Myocyte (in vitro differentiated cells): ENCODE results near the gene ADGRV1. TPM values are rescaled to one million over a fixed set of nuclear protein-coding genes. Genes with fewer than 3 reads are reported as not detected.
"Not testable (repeated sequence)": the region's sequence is repeated elsewhere in the genome, so short reads cannot be mapped to it uniquely, and the experiment has no call there.

Experiments
- DNase-seq: peaks from one replicate; pipeline ENCODE4 v3.0.0-alpha.2; 2012; ENCODE audit warnings: low read depth
- total RNA-seq: library from RNA; depleted of rRNA; stranded (reverse); fragments of >200 nt; gene quantifications from 2 replicates; pipeline ENCODE4 v1.2.3, GENCODE V29; 2014

The ADGRV1 gene
- total RNA-seq, 1 donor from 2014 or later = 3.9 TPM

DNA sequence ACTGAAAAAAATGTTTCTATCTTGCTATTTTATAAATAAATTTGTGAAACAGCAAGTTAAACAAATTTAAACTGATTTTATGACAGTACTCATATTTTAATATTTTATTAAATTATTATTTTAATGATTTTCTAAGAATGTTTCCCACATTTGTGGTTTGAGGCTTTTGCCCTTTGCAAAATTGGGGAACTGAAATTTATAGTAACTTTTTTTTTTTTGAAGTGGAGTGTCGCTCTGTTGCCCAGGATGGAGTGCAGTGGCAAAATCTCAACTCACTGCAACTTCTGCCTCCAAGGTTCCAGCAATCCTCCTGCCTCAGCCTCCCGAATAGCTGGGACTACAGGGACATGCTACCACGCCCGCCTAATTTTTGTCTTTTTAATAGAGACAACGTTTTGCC, 7.2 kb upstream of the ADGRV1 start:
- no peak for DNase-seq

DNA sequence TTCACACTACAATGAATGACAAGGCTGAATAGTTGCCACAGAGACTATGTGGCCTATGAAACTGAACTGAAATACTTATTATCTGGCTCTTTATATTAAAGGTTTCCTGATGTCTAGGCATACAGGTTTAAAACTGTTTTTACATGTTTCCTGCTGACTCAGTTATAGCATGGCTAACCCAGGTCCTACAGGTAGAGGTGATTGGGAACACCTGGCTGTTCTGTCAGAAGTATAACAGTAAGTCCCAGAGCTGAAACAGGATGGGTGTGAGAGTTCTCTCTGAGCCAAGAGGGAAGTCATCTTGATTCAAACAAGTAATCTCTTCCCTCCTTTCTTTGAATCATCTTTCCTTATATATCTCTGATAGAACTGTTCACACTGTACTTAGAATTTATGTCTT, 4.9 kb upstream of the ADGRV1 start:
- no peak for DNase-seq

DNA sequence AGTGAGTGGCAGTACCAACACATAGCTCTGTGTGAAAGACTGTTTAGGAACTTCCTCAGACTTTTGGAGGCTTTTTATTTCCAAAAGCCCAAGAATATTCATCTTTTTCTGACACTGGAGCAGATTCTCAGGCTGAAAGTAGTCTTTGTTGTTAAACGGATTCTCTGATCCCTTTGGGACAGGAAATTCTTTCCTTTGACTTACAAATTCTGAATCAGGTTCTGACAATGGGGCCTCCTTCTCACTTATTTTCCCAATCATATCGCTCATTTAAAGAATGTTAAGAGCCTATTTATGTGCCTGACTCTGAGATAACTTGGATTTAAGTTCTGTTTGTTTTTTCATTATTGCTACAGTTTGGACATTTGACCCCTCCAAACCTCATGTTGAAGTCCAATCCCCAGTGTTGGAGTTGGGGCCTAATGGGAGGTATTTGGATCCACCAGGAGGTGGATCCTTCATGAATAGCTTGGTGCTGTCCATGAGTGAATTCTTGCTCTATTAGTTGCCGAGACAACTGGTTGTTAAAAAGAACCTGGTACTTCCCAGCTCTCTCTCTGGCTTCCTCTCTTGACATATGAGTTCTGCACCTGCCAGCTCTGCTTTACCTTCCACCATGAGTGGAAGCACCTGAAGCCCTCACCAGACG, 4.1 kb upstream of the ADGRV1 start:
- no peak for DNase-seq

DNA sequence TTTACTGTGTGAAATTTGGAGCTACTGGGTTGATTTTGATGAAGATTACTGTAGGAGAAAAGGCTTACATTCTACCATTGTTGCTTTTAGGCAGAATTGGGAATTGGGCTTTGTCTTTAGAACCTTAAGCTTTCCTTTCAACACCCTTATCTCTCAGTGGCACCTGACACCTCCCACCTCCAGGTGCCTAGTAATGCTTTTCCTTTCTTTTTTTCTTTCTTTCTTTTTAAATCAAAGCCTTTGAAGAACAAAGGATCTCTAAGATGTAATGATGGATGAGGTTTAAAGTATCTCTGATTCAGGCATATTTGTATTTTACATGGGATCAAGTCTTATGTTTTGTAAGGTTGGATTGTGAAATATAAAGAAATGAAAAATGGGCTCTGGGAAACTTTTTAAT, 2.9 kb upstream of the ADGRV1 start:
- DNase-seq = no peak

DNA sequence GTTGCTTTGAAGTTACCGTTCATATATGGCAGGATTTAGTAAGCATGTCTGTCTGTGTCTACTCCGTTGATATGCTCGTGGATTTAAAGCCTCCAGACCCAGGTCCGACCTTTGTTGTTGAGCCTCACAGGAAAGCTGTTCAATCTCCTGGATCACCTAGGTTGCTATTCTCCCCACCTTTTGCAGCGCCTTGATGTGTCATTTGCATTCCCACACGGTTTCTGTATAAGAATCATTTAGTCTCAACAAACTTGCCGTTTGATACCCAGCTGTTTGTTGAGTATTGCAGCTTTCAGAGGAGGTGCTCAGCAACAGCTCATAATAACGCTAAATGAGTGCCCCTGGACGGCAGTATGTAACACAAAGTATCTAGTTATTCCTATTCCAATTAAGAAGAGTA, 1.2 kb upstream of the ADGRV1 start:
- DNase-seq = no peak

DNA sequence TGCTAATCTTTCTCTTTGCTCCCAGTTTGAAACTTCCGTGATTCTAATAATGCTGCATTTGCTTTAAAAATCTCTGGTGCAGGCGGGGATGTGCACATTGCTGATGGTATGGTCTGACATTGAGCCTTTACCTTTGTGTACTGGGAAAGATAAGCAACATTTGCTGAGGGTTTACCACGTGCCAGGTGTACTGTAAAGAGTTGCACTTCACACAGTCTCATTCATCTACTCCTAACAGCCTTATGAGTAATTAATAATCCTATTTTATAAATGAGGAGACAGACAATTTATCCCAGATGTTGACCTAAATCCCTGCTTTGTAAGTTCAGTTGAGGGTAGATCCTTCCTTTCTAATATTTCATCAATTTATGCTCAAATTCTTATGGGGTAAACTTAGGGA, 726 bp upstream of the ADGRV1 start:
- DNase-seq = no peak

DNA sequence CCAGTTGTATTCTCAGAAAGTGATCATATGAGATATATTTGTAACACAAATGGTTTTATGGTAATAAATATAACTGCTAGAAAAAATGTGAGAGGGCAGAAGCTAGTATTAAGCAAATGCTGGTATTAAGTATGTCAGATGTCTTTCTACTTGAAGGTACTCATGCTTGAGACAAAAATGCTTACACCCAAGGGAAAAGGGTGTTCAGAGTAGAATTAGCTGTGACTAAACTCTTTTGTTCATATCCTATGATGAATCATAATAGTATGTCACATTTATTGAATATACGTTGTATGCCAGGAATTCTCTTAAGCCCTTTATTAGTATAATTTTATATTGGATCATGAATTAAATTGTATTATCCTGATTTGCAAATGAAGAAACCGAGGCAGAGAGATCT, 2.2 kb downstream of the ADGRV1 start:
- DNase-seq = no peak

DNA sequence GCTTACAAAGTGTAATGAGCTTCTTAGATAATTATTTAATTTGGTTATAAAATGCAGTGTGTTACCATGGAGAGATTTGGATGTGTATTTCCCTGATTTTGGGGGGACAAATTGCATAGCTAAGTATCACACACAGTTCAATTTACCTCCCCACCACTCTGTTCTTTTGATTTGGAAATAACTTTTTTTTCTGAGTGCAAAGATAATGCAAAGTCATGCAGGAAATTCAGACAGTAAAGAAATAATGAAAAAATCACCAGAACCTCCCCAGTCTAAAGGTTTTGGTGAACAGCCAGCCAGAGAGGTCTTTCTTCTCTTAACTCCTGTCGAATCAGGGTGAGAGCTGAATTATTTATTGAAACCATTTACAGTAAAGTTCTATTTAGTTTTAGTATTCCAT, 3.2 kb downstream of the ADGRV1 start:
- no peak for DNase-seq

DNA sequence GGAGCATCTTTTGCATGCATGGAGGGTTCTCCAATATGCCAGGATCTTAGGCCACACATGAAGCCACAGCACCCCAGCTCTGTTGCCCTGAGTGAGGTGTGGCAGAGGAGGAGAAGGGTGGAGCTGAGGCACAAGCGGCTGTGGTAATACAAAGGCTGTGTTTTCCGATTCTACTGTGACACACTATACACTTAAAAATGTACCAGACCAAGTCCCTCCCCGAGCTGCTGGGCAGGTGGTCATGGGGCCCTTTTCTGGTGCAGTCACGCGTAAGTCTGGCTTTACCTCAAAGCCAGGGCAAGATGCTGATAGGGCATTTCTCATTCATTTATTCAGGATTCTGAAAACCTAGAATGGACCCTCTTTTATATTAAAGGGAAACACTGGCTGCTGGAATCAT, 3.7 kb downstream of the ADGRV1 start:
- no peak for DNase-seq

DNA sequence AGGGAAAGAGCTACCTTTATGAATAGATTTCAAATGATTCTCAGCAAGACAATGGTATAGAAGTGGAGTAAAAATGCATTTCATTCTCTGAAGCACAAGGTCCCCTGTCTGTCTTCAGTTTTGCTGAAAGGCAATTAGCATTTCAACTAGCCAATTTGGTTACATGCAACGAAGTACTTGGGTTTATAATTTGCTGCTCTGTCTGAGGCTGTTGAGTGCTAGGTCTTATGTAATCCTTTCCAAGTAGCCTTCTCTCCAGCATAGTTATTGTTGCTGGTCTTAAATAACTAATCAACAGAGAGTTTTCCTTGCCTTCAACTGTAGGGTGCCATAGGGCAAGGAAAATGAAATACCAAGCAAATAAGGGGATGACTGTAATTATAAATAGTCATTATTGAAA, 4.5 kb downstream of the ADGRV1 start:
- no peak for DNase-seq

DNA sequence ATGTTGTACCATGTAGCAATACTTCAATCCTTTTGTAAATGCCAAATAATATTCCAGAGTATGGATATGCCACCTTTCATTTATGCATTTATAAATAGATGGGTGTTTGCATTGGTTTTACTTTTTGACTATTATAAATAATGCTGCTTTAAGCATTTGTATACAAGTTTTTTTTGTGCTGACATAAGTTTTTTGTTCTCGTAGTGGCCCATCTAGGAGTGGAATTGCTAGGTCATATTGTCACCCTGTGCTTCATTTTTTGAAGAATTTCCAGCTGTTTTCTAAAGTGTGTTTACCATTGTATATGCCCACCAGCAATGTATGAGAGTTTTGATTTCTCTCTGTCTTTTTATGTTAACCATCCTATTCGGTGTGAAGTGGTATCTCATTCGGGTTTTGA, 6.9 kb downstream of the ADGRV1 start:
- DNase-seq = no peak

DNA sequence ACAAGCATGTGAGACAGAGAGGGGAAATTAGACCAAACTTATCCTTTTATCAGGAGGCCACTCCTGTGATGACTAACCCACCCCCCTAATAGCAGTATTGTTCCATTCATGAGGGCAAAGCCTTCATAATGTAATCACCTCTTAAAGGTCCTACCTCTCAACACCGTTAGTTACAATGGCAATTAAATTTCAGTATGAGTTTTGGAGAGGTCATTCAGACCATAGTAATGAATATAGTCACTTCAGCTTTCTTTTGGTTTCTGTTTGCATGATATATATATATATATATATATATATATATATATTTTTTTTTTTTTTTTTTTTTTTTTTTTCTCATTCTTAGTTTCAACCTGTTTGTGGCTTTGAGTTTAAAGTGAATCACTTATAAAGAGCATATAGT, 10.5 kb downstream of the ADGRV1 start:
- DNase-seq = no peak

DNA sequence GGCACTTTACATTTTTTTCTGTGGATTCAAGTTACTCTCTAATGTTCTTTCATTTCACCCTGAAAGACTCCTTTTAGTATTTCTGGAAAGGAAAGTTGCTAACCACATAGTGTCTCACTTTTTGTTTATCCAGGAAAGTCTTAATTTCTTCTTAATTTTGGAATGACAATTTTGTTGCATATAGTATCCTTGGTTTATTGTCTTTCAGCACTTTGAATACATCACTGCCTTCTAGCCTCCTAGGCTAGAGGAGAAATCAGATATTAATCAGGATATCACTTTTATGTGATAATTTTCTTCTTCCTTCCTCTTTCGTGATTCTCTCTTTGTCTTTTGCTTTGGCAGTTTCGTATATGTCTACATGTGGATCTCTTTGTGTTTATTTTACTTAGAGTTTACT, 11.4 kb downstream of the ADGRV1 start:
- DNase-seq = no peak

DNA sequence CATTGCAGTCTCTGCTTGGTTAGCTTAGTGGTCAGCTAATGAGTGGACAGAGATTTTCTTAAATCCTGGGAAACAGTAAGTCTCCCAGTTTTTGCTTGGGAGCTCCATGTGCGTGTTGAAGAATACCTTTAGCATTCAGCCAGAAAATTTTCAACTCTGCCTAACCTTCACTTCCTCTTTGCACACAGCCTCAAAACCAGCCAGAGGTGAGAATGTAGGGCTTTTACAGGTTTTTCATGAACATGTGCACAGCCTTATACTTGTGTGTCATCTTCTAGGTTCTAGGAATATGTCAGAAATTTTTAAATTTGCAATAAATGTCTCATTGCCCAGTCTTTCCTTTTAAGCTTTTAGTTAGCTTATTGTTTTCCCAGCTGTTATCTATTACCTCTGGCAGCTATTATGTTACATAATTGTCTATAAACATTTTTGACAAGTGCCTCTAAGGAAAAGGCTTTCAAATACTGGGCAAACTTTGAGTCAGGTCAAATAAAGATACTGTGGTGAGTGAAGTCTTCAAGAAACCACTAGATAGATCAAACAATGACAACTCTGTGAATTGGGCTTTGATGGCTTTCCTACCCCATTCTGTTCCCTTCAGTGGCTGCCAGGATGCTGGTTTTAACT, 12.7 kb downstream of the ADGRV1 start:
- DNase-seq = no peak

DNA sequence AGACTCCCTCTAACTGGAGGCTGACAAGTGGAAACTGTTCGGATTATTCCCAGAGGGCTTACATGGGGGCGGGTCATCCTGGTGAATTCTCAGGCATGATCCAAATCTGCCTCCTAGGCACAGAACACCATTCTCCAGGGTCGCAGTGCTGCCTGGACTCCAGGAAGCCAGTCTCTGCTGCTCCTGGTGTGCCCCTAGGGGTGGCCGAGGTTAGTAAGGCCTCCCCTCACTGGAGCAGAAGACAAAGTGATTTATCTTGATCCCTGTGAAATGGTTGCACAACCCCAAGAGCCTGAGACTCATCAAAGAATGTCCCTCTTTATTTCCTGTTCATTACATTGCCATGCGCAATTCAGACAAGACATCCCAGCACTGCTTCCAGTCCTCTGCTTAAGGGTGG, 17.1 kb downstream of the ADGRV1 start:
- no peak for DNase-seq

DNA sequence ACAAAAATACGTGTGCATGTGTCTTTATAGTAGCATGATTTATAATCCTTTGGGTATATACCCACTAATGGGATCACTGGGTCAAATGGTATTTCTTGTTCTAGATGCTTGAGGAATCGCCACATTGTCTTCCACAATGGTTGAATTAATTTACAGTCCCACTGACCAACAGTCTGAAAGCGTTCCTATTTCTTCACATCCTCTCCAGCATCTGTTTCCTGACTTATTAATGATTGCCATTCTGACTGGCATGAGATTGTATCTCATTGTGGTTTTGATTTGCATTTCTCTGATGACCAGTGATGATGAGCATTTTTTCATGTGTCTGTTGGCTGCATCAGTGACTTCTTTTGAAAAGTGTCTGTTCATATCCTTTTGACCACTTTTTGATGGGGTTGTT, 18.0 kb downstream of the ADGRV1 start:
- DNase-seq = not testable (repeated sequence)

DNA sequence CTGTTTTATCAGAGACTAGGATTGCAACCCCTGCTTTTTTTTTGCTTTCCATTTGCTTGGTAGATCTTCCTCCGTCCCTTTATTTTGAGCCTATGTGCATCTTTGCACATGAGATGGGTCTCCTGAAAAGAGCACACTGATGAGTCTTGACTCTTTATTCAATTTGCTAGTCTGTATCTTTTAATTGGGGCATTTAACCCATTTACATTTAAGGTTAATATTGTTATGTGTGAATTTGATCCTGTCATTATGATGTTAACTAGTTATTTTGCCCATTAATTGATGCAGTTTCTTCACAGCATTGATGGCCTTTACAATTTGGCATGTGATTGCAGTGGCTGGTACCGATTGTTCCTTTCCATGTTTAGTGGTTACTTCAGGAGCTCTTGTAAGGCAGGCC, 21.3 kb downstream of the ADGRV1 start:
- not testable (repeated sequence) for DNase-seq

DNA sequence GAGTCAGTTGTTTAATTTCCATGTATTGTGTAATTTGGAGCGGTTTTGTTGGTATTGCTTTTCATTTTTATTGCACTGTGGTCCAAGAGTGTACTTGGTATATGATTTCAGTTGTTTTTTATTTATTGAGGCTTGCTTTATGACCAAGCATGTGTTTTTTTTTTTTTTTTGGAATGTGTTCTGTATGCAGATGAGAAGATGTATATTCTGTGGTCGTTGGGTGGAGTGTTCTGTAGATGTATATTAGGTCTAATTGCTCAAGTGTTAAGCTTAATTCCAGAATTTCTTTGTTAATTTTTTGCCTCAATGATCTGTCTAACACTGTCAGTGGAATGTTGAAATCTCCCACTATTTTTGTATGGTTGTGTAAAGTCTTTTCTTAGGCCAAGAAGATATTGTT, 23.4 kb downstream of the ADGRV1 start:
- no peak for DNase-seq

DNA sequence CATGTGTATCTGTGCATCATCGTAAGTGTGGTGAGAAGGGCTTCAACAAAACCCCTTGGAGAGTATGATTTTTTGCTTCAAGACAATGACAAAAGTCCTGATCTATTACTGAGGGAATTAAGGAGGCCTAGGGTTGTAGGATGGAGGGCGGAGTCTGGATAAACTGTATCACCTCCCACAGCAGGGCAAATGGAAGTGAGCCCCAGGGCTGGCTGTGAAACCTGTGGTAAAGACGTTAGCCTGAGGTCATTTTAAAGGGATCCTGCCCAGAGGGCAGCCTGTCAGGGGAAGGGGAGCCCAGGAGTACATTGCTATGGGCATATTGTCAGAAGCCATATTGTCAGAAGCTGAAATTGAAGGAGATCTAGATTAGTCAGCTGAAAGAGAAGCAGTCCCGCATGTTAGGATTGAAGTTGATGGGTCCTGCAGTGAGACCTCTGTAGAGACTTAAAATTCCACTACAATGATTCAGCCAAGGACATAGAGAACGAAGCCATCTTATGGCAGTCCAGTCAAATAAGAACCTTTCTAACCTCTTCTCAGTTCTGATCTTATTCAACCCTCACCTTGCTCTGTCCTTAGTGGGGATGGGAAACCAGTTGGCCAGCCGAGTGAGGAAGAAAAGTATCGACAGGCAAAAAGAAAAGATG, 26.9 kb downstream of the ADGRV1 start:
- no peak for DNase-seq

DNA sequence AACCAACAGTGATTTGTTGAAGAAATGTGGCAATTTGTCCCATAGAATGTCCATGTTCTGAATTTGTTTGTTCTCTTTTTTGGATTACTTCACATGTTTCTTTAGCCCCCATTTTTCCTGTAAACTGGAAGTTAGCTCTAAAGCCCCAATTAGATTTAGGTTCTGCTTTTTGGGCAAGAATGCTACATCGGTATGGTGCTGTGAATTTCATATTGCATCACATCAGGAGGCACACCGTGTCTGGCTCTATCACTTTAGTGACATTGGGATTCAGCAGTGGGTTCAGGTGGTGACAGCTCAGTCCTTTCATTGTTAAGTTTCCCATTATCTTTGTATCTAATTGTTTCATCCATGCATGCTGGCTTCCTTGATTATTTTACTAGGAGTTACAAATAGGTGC, 27.9 kb downstream of the ADGRV1 start:
- DNase-seq = no peak

DNA sequence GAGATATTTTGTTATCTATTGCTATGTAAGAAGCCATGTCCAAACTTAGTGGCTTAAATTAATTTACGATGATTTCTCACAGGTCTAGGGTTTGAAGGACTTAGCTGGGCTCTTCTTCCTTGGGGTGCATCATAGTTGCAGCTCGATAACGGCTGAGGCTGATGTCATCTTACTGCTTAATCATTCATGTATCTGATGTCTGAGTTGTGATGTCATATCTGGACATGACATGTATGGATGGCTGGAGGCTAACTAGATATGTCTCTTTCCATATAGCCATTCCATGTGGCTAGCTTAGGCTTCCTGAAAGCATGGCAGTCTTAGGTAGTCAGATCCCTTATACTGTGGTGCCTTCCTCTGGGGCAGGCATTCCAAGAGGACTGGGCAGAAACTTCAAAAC, 31.6 kb downstream of the ADGRV1 start:
- DNase-seq = no peak

DNA sequence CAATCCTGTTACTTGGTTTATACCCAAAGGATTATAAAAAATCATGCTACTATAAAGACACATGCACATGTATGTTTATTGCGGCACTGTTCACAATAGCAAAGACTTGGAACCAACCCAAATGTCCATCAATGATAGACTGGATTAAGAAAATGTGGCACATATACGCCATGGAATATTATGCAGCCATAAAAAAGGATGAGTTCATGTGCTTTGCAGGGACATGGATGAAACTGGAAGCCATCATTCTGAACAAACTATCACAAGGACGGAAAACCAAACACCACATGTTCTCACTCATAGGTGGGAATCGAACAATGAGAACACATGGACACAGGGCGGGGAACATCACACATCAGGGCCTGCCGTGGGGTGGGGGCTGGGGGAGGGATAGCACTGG, 34.5 kb downstream of the ADGRV1 start:
- DNase-seq = not testable (repeated sequence)

DNA sequence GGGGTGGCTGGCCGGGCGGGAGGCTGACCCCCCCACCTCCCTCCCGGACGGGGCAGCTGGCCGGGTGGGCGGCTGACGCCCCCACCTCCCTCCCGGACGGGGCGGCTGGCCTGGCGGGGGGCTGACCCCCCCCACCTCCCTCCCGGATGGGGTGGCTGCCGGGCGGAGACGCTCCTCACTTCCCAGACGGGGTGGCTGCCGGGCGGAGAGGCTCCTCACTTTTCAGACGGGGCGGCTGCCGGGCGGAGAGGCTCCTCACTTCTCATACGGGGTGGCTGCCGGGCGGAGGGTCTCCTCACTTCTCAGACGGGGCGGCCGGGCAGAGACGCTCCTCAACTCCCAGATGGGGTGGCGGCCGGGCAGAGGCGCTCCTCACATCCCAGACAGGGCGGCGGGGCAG, 37.2 kb downstream of the ADGRV1 start:
- DNase-seq = not testable (repeated sequence)
